Stimulated activated CD4-positive, alpha-beta T cell treated with anti-CD3 and anti-CD28 coated beads, Interleukin-2, amount 100 ng/mL, for 24 hours (primary cell): Measurements from ENCODE around the gene DEDD2.

Experiments used
- DNase-seq, 2 donors: peaks; one replicate each; pipeline ENCODE4 v3.0.0-alpha.2; 2020

The DEDD2 gene

DNA sequence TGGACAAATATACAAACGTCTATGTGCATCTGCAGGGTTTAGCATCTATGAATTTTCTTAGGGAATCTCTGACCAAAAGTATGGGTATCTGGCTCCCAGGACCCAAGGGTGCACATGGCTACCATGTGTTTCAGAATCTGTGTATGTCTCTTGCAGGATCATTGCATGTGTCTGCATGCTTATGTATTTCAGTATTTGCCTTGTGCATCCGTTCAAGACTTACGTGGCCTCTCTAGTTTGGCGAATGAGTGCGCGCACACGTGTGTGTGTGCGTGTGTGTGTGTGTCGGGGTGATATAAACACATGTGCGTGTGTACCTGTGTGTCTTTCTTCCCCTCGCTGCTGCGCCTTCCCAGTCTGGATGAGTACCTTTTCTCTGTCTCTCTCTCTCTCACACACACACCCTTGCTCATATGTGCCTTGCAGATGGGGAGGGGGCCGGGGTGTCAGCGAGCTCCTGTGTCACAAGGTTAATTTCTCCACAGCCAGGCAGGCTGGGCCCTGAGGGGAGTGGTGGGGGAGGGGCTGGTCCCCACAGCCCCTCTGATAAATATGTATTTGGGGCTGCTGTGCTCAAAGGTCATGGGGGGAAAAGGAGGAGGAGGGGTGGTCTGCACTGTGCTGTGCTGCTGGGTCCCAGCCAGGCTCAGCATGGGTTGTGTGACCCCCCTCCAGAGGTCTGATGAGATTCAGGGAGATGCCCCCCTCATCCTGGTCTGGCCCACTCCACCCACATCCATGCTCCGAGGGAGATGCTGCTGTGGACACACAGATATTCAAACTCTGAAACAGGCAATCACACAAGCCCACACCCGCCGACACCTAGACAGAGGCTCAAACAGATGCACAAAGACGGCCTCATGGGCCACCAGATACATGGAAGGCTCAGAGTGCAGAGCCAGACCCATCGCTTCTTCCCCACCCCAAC lies 47.7 kb downstream of the DEDD2 start:
- no peak for DNase-seq

DNA sequence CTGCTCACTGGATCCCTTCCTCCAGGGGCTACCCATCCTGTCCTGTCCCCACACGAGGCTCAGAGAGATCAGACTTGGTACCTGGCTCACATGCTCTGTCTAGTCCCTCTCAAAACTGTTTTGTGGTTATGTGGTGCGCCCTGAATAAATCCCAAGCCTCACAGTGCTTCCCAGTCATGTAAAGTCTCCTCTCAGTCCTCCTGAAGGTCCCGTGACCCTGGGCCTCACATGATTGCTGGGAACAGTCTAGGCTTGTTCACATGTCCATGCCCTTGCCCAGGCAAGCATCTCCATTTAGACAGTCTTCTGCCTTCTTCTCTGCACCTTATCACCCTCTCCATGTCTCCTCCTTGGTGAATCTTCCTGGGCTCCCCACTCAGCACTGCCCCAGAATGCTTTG lies 49.3 kb downstream of the DEDD2 start:
- DNase-seq: no peak

DNA sequence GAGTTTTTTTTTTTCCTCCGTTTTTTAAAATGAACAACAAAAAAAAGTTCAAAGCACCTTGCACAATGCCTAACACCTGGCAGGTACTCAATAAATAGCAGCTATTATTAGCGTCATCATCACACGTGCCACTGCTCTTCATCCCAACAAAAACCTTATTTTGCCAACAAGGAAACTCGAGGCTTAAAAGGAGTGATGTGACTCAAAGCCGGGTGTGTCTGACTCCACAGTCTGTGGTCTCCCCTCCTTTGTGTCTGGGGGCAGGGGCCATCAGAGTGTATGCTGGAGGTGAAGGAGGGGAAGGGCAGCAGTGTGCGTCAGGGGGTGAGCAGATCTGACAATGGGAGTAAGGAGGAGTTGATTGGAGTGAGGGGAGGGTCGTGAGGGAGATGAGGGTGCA lies 51.2 kb downstream of the DEDD2 start:
- no peak for DNase-seq

DNA sequence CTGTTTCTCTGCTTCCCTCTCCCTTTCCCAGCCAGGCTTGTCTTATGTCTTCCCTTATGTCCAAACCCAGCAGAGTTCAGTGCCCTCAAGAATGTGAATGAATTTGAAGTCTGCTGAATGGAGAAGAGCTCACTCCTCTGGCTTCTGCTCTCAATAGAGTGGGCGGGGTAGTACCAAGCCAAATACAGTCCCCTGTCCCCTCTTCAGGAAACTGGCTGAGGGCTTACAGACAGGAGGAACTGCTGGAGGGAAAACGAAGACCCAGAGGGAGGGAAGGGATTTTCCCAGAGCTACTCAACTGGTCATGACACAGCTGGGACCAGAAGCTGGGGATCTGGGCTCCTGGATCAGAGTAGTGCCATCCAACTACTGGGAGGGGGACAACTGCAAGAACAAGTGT lies 52.3 kb downstream of the DEDD2 start:
- DNase-seq: no peak

DNA sequence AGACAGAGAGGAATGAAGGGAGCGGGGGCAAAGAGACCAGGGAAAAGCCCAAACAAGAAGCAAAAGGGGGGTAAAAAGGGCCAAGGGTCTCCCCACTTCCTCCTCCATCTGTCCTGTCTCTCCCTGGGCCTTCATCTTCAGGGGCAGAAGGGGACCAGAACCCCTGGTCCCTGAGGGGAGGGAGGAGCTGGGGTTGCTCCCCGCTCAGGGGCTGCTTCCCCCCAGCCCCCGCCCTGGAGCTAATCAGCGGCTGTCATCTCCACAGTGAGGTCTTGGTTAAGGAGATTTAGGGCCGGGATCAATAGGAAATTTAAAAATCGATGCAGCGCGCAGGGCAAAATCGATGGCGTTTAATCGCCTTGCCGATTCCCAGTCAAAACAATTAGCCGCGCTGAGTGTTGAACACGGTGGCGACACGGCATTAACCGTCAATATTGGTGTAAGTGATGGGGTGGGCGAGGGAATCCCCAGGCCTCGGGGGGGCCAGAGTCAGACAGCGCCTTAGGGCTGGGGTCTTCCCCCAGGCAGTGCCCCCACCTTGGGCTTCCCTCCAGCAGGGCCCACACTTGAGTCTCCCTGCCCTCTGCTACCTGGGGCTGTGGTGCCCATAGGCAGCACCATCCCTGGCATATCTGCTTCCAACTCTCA lies 55.7 kb downstream of the DEDD2 start:
- DNase-seq: no peak

DNA sequence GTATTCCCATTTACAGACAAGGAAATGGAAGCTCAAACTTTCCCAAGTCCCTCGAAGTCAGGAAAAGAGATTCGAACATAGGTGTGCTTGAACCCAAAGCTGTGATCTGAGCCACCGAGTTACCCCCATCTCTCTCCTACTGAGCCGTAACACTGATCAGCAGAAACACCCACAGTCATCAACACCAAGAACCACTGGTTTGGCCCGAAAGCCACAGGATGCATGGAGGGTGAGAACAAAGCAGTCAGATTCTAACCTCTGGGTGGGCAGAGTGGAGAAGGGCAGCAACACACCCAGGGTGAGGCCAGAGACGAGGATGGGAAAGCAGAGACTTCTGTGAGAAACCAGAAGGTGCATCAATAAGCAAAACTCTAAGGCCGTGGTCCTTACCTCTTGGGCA lies 57.5 kb downstream of the DEDD2 start:
- no peak for DNase-seq

DNA sequence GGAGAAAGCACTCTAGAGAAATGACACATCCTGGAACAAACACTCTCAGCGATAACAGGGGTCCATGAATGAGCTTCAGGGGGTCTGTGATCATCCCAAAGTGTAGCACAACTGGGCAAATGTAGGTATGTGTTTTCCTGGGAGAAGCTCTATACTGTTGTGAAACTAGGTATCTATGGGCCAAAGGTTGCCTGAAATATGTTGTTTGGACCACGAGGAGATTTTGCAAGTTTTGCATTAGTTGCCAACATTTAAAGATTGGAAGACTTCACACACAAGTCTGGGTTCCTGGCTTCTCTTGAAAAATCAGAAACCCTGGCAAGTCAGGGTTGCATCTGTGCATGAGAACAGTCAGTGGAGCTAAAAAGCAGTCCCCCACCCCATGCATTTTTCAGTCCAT lies 58.6 kb downstream of the DEDD2 start:
- no peak for DNase-seq

DNA sequence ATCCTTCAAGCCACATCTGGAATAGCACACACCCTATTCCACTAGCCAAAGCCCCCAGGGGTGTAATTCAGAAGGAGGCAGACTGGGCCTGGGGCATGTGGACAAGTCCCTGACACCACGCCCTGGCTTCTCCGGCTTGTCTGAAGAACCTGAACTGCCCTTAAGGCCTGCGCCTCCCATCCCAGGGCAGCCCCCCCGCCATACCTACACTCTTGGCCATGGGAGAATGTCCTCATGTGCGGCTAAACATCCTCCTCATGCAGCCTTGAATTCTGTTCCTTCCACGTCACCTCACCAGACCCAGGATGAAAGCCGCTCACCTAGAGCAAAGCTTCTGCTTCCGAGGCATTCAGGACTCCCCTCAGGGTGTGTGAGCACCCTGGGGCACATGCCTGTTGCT lies 60.9 kb downstream of the DEDD2 start:
- no peak for DNase-seq

DNA sequence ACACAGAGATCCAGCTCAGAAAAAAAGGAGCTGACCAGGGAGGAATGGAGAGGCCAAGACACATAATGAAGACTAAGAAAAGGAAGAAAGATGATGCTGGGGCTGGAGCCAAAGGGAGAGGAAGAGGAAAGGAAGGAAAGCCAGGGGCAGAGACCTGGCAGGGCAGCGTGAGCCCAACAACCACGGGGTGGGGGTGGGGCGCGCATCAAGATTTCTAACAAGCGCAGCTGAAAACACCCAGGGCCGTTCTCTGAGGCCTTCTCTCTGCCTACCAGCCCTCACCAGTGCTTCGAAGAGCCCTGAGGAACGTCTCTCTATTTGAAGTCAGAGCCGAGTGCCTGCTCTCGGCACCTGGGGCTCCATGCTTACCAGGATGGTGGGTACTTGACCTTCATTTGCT lies 61.7 kb downstream of the DEDD2 start:
- no peak for DNase-seq

DNA sequence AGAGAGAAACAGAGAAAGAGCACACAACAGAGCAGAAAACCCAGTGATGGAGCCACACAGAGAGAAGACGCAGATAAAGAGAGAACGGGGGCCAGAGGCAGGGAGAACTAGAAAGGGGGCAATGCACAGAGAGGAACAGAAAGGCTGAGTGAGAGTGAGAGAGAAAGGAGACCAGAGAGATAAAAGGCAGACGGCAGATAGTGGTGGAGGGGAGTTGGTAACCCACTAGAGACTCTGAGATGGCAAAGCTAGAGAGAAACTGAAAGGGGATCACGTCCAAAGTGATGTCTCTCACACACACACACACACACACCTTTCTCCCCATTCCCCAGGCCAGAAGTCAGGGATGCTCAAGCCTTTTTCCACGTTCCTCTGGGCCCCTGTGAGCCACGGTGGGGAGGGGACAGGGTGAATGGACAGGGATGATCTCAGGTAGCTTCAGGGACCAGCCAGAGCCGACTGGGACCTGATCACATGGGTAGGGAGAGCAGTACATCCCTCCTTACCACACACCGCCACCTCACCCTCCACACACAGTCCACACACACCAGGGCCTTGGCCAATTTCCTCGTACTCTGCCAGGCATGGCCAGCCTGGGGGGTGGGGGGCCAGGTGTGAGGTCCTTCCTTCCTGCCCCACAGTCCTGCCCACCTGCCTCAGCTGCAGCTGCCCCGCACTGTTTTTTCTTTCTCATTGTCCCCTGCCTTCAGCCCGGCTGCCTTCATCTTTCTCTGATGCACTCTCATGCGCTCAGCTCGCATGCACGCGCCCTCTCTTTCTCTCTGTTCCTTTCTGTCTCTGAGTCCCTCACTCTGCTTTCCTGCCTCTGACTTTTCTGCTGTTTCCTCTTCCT lies 62.8 kb downstream of the DEDD2 start:
- no peak for DNase-seq

DNA sequence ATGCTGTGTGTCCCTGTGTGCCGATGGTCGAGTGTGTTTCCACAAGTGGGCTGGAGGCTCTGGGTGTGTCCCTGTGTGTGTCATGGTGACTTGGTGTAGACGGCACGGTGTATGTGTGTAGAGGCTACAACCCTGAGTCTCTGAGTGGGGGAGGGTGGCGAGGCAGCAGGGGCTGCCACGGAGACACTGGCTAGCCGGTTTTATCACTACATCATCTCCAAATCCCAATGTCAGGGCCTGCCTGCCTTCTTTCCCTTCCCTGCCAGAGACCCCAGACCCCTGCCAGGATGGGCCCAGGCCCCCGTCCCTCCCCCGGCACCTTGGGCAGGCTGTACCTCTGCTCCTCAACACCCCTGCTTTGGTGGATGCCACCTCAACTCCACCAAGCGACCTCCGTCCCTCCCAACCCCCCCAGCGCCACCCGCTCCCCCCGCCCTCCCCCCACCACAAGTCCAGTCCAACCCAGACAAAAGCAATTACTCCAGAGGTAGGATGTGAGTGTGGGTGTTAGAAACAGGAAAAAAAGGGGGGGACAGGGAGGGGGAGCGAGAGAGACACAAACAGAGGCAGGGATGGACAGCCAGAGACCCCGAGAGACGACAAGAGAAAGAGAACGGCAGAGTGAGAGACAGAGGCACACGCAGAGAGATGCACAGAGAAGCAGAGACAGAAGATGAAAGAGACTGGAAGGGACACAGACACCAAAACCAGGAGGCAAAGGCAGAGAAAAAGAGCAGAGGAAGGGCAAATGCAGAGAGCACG lies 63.6 kb downstream of the DEDD2 start:
- no peak for DNase-seq

DNA sequence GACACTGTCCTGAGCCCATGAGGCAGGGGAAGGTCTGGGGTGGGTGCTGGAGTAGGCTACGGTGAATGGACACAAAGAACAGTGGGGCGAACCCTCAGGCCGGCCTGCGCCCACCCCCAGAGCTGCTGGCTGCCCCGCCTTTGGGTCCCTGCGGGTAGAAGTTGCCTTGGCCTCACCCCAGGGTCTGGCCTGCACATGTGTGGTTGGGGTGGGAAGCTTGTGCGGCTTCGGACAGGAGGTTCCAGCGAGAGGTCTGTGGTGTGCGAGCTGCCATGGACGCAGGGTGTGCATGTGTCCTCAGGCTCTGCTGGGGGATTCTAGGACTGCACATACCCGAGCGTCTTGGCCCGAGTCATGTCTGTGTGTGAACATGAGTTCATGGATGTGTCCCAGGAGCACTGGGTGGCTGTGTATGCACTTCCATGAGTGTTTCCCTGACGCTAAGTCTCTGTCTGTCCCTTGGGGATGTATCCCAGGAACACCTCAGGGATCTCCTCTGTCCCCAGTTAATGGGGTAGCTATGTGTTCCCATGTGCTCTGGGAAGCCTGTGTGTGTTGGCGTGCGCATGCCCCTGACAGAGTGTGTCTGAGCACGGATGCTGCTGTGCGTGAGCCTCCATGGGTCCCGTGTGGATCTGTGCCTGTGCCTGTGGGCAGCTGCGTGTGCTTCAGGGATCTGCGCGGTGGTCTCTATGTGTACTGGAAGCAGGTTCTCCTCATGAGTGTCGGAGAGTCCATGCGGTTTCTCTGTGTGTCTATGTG lies 64.4 kb downstream of the DEDD2 start:
- no peak for DNase-seq

DNA sequence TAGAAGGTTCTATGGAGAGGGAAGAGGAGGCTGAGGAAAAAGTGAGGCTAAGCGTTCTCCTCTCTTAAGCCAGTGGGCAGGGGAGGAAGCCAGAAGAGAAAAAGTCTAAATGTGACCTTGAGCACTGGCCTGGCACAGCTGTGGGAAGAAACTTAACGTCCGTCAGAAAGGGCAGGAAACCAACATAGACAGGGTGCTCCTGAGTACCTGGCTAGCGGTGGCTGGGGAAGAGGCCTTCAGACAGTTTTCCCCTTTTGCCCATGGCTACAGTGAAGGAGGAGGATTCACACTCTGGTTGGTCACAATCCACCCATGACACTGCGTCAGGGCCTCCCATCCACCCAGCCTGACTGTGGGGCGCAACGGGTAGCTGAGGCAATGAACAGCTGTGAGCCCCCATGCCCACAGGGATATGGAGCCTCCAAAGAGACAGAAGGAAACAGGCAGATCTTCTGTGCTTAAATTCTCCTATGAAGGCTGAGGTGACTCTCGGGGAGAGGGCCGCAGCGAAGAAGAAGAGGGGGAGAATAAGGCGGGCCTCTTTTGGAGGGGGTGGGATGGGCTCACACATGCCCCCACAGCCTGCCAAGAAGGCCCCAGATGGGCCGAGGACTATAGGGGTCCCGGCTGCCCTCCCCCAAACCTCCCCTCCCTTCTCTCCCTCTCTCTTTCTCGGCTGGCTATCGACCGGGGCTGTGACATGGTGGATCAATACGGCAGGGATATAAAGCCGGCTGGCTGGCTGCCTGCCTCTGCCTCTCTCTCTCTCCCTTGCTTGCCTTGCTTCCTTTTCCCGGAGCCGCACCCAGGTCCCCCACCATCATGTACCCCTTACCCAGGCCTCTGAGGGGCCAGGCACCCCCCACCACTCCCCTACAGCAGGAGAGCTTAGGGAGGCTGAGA lies 65.4 kb downstream of the DEDD2 start:
- DNase-seq: no peak

DNA sequence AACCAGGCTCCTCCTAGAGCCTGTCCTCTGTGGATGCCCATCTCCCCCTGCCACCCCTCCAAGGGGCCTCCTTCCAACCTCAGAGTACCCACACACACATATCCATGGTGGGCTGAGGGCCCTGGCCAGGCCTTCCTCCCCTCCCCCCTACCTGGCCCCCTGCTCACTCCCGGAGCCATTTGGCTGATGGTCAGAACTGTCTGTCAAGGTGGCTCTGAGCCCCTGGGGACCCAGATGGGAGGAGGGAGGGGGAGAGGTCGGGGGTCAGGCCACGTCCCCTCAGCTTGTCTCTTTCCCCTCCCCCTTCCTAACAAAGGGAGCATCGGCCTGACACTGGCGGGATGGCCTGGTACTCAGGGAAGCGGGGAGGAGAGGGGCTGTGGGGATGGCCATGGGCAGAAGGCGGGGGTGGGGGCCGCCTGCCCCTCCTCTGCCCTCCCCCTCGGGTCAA lies 66.5 kb downstream of the DEDD2 start:
- no peak for DNase-seq

DNA sequence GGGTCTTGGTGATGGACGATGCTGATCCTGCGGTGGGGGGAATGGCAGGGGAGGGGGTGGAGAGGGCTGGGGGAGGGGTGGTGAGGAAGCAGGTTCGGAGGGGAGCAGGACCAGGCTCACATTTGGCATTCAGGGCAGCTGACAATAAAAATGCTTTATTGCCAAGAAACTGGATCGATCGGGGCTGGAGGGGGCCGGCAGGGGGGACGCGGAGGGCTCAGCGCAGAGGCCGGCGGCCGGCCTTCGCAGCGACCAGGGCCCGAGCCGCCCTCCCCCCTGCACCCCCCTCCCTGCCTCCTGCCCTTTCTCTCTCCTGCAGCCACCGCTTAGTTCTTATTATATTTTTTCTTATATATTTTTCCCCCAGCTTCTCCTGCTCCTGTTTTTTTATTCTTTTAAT lies 67.1 kb downstream of the DEDD2 start:
- no peak for DNase-seq

DNA sequence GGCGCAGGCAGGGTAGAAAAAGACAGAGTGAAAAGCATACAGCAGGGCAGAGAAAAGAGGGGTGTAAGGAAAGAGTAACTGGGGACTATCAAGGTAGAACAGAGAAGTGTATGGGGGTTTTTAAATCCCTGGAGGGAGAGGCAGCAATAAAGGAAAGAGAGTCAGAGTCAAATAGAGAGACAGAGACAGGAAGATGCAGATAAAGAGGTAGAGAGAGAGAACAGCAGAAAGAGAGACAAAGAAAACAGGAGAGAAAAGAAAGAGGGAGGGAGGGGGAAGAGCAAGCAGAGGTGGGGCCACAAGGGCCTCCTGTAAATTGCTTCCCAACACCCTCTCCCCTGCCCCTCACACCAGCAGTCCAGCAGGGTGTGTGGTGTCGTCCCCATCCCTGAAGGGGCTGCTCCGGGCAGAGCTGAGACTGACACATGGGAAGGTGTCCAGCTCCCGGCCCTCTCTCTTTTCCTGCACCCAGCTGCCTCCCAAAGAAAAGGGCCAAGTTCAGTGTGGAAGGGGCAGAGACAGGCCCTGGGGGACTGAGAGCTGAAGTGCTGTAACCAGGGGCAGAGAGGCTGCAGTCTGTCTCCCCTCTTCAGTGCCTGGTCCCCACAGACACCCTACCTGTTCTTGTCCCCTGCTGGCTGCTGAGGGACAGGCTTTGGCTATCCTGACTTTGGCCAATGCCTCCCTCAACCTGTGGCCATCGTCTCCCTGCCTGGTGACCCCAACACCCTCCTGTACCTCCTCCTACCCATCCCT lies 67.9 kb downstream of the DEDD2 start:
- DNase-seq: no peak
